Gastroesophageal sphincter (tissue), 4 donors: ENCODE data around the gene SEMA5B. TPM values are rescaled to one million over a fixed set of nuclear protein-coding genes. Genes with fewer than 3 reads are reported as not detected.

Source experiments
- ATAC-seq: fragments of 150-250 bp; one replicate; pipeline ENCODE4 v1.9.1; 2016; ENCODE audit warnings: mild to moderate bottlenecking, moderate library complexity
- H3K27ac ChIP-seq, 4 donors: fragments of 200-600 bp; sonication (generic) in 3 of 4; 1 replicate in 3 of 4; 2 replicates in 1 of 4; pipeline ENCODE4 v1.5.1; 2016 to 2019
- H3K27me3 ChIP-seq: fragments of 200-600 bp; sonication (generic); one replicate; pipeline ENCODE4 v1.5.1; 2019
- H3K36me3 ChIP-seq, 2 donors: fragments of 200-600 bp; sonication (generic); one replicate each; pipeline ENCODE4 v1.5.1; 2019; ENCODE audit warnings: control low read depth in 1 of 2
- H3K4me1 ChIP-seq, 3 donors: fragments of 200-600 bp; sonication (generic); 1 replicate in 2 of 3; 2 replicates in 1 of 3; pipeline ENCODE4 v1.5.1; 2016 to 2019; ENCODE audit warnings: control low read depth in 2 of 3
- H3K4me3 ChIP-seq, 2 donors: fragments of 200-600 bp; sonication (generic); one replicate each; pipeline ENCODE4 v1.5.1; 2019; ENCODE audit warnings: mild to moderate bottlenecking in 1 of 2, moderate library complexity in 1 of 2
- H3K9me3 ChIP-seq, 3 donors: fragments of 200-600 bp; sonication (generic); one replicate each; pipeline ENCODE4 v1.5.1; 2017 to 2019; ENCODE audit warnings: control low read depth in 2 of 3
- EP300 ChIP-seq: sonication (generic); formaldehyde crosslinking; IDR thresholded peaks from one replicate; pipeline ENCODE4 v1.6.1; 2017; ENCODE audit warnings: antibody characterized with exemption, mild to moderate bottlenecking
- POLR2A ChIP-seq, 2 donors: fragments of 450-650 bp; IDR thresholded peaks; one replicate each; pipeline ENCODE4 v1.6.1; 2017; ENCODE audit warnings: antibody characterized with exemption in 2 of 2, mild to moderate bottlenecking in 2 of 2, moderate library complexity in 1 of 2
- POLR2AphosphoS5 ChIP-seq: sonication (generic); formaldehyde crosslinking; IDR thresholded peaks from one replicate; pipeline ENCODE4 v1.6.1; 2017; ENCODE audit warnings: antibody characterized with exemption
- WGBS, 2 donors: methylation state at CpG; one replicate each; pipeline ENCODE4 v1.1.5; 2018; ENCODE audit warnings: low coverage in 1 of 2; 5-methylcytosine and 5-hydroxymethylcytosine counted together
- total RNA-seq, 4 donors: library from RNA; depleted of rRNA; stranded (reverse); fragments of >200 nt; gene quantifications; one replicate each; pipeline ENCODE4 v1.1.0, GENCODE V29; 2016
- TF ChIP-seq, protein P1 (sequence below), 4 experiments: fragments of 200-600 bp in 2 of 4; fragments of 450-650 bp in 2 of 4; sonication (generic) in 1 of 4; IDR thresholded peaks; one replicate each; pipeline ENCODE4 v1.5.1; 2017 to 2019; ENCODE audit warnings: antibody characterized with exemption in 4 of 4, mild to moderate bottlenecking in 2 of 4, moderate library complexity in 2 of 4

The SEMA5B gene
- total RNA-seq, 4 donors from 2014 or later = 0.31 to 0.69 (median 0.32) TPM; not detected in 1

DNA sequence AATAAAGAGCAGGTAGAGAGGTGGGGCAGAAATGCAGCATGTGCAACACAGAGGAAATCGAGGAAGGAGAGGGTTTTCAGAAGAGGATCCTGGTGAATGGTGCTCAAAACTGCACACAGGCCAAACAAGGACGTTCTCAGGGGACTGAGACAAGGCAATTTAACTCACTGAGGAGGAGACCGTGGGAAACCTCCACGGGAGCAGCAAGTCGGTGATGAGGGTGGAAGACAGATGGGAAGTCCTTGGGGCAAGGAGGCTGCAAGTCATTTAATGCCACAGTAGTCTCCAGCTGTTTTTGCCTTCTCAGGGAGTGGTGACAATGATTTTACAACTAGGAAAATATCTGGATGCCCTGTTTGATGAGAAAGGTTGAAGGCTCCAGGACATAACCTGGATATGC is 27.8 kb upstream of the SEMA5B start:
- Histone ChIP-seq H3K27ac (no peak overlapping the region), H3K36me3 (no peaks in the 10 kb centered on the region), H3K4me1 (no peaks in the 10 kb centered on the region), H3K27me3 (no peaks in the 10 kb centered on the region), H3K9me3 (no peaks in the 10 kb centered on the region), H3K4me3 (no peak overlapping the region)
- no peak for TF ChIP-seq POLR2AphosphoS5
- no peak for TF ChIP-seq EP300
- TF ChIP-seq POLR2A (IDR thresholded peaks at IDR 0.05) = no peak
- TF ChIP-seq, protein P1, sequence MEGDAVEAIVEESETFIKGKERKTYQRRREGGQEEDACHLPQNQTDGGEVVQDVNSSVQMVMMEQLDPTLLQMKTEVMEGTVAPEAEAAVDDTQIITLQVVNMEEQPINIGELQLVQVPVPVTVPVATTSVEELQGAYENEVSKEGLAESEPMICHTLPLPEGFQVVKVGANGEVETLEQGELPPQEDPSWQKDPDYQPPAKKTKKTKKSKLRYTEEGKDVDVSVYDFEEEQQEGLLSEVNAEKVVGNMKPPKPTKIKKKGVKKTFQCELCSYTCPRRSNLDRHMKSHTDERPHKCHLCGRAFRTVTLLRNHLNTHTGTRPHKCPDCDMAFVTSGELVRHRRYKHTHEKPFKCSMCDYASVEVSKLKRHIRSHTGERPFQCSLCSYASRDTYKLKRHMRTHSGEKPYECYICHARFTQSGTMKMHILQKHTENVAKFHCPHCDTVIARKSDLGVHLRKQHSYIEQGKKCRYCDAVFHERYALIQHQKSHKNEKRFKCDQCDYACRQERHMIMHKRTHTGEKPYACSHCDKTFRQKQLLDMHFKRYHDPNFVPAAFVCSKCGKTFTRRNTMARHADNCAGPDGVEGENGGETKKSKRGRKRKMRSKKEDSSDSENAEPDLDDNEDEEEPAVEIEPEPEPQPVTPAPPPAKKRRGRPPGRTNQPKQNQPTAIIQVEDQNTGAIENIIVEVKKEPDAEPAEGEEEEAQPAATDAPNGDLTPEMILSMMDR (IDR thresholded peaks at IDR 0.05) = no peak
- WGBS, 2 donors = 72 to 87% methylated on average over 4 to 5 of the region's 5 CpGs
- ATAC-seq = no peak

DNA sequence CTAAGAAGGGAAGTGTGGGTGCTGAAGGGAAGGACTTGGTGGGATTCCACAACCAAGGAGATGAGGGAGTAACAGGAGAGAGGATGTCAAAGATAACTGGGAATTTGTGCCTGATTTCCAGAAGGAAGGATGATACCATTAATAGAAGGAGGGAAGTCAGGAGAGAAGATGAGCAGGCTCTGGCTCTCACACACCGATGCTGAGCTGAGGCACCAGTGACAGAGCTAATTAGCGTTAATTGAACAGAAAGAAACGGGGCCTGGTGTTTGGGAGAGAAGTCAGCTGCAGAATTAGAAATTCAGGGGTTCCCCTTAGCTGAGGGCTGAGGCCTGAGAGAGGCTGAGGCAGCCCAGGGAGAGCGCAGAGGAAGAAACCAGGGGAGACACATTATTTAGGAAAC is 27.4 kb upstream of the SEMA5B start:
- H3K27me3 ChIP-seq = no peaks in the 10 kb centered on the region
- H3K4me3 ChIP-seq = no peak overlapping the region
- no peak overlapping the region for H3K27ac ChIP-seq
- no peaks in the 10 kb centered on the region for H3K9me3 ChIP-seq
- H3K4me1 ChIP-seq = no peaks in the 10 kb centered on the region
- WGBS, 2 donors = 69 to 78% methylated on average over 2 to 4 of the region's 4 CpGs
- no peak for TF ChIP-seq POLR2AphosphoS5
- H3K36me3 ChIP-seq = no peaks in the 10 kb centered on the region
- ATAC-seq = no peak

DNA sequence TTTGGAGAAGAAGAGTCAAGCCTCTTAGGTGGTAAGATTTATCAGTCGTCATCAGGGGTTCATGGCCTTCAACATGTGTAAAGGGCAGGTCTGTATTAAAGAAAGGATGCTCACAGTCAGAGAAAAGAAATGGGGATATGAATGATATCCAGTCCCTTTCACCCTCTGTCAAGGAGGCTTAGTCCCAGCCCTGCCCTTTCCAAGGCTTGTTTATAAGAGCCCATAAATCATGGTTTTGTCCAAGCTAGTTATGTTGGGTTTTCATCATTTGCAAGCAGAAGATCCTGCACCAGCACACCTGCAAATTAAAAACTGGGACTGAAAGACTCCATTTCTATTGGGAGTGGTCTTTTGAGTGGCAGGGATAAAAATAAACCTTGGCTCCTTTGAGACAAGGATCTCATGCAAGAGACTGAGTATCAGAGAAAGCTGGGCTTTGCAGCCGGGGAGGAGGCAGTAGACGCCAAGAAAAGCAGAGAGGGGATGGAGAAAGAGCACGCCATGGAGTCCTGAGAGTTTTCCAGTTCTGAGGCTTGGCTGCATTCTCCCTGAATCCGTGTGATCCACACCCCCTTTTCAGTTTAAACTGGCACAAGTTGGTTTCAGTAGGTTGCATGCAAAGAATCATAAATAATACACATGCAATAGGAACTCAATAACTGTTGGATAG is 26.7 kb upstream of the SEMA5B start:
- no peak for ATAC-seq
- TF ChIP-seq POLR2AphosphoS5 (no peak), EP300 (no peak), POLR2A (IDR thresholded peaks at IDR 0.05) (no peak)
- TF ChIP-seq, protein P1 (IDR thresholded peaks at IDR 0.05) = no peak
- Histone ChIP-seq H3K4me1 (no peaks in the 10 kb centered on the region), H3K27ac (no peak overlapping the region), H3K9me3 (no peaks in the 10 kb centered on the region), H3K36me3 (no peaks in the 10 kb centered on the region), H3K27me3 (no peaks in the 10 kb centered on the region), H3K4me3 (no peak overlapping the region)
- WGBS, 2 donors = 39 to 56% methylated on average over 5 of the region's 5 CpGs

DNA sequence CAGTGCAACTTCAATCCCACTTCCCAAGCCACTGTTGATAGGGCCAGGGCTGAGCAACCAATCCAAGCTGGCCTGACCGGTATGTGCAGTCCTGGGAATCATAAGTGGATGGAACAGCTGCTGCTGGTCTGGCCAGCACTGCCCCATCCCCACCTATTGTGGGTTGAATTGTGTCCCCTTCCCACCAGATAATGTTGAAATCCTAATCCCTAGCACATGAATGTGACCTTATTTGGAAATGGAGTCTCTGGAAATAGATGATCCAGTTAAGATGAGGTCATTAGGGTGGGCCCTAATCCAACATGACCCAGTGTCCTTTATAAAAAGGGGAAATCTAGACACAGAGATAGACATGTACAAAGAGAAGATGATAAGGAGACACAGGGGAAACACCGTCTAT is 25.5 kb upstream of the SEMA5B start:
- Histone ChIP-seq H3K4me1 (no peaks in the 10 kb centered on the region), H3K27ac (no peak overlapping the region), H3K36me3 (no peaks in the 10 kb centered on the region), H3K27me3 (no peaks in the 10 kb centered on the region), H3K4me3 (no peak overlapping the region), H3K9me3 (no peaks in the 10 kb centered on the region)
- TF ChIP-seq, protein P1 (IDR thresholded peaks at IDR 0.05) = no peak
- TF ChIP-seq POLR2A (IDR thresholded peaks at IDR 0.05) (no peak), EP300 (no peak), POLR2AphosphoS5 (no peak)
- ATAC-seq = peak; percentile 29
- 55 to 86% methylated on average over 1 to 2 of the region's 2 CpGs for WGBS, 2 donors

DNA sequence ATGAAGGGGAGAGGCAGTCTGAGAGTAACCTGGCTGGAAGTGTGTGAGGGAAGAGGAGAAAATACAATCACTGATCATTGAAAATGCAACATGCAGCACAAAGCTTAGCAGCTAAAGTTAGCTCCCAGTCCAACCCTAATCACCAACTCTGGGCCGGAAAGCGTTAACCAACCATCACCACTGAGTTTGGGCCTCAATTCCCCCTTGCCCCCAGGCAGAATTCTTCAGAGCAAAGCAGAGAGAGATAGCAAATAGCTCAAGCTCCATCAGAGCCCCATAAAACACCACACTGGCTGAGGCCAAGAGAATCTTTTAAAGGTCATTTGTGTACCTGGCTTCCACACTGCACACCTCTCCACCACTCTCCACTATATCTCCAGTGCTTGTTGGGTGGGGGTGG is 23.1 kb upstream of the SEMA5B start:
- TF ChIP-seq EP300 (no peak), POLR2A (IDR thresholded peaks at IDR 0.05) (no peak), POLR2AphosphoS5 (no peak)
- TF ChIP-seq, protein P1 (IDR thresholded peaks at IDR 0.05) = no peak
- Histone ChIP-seq H3K27ac (no peak overlapping the region), H3K4me3 (no peak overlapping the region), H3K27me3 (no peaks in the 10 kb centered on the region), H3K36me3 (no peaks in the 10 kb centered on the region), H3K9me3 (no peaks in the 10 kb centered on the region), H3K4me1 (no peaks in the 10 kb centered on the region)
- ATAC-seq = no peak
- no CpG with 5 or more reads among the region's 2 CpGs for WGBS, 2 donors
